GM21576 (cell line): ENCODE results near the gene WNT7B.

Source experiments
- ATAC-seq: cut with Tn5 transposase; IDR thresholded peaks from one replicate; pipeline ENCODE4 v1.9.1; 2021; ENCODE audit warnings: mild to moderate bottlenecking, moderate library complexity; ENCODE audit not compliant: unreplicated experiment

WNT7B gene

GRCh38 chr22:45914309-45914708, 62.7 kb downstream of the WNT7B start:
- no peak for ATAC-seq

GRCh38 chr22:45912910-45913309, 64.1 kb downstream of the WNT7B start:
- no peak for ATAC-seq

GRCh38 chr22:45911601-45912271, 65.2 kb downstream of the WNT7B start:
- no peak for ATAC-seq

- ATAC-seq: no peak
Observed at GRCh38 chr22:45910928-45911467, 66.0 kb downstream of the WNT7B start.

GRCh38 chr22:45908961-45909360, 68.0 kb downstream of the WNT7B start:
- no peak for ATAC-seq

- no peak for ATAC-seq
Observed at GRCh38 chr22:45907996-45908395, 69.0 kb downstream of the WNT7B start.

GRCh38 chr22:45907378-45907777, 69.6 kb downstream of the WNT7B start:
- ATAC-seq: no peak

GRCh38 chr22:45906946-45907345, 70.0 kb downstream of the WNT7B start:
- ATAC-seq: no peak

GRCh38 chr22:45905924-45906865, 70.8 kb downstream of the WNT7B start:
- ATAC-seq: no peak

- no peak for ATAC-seq
Observed at GRCh38 chr22:45905326-45905923, 71.5 kb downstream of the WNT7B start.

- ATAC-seq: no peak
Observed at GRCh38 chr22:45904236-45904635, 72.7 kb downstream of the WNT7B start.

- ATAC-seq: no peak
Observed at GRCh38 chr22:45903355-45904135, 73.4 kb downstream of the WNT7B start.

GRCh38 chr22:45897736-45898135, 79.2 kb downstream of the WNT7B start:
- no peak for ATAC-seq

- ATAC-seq: no peak
Observed at GRCh38 chr22:45896964-45897538, 79.9 kb downstream of the WNT7B start.

GRCh38 chr22:45896153-45896951, 80.6 kb downstream of the WNT7B start:
- no peak for ATAC-seq

GRCh38 chr22:45895436-45896152, 81.4 kb downstream of the WNT7B start:
- ATAC-seq: no peak

- ATAC-seq: no peak
Observed at GRCh38 chr22:45893516-45893915, 83.4 kb downstream of the WNT7B start.

- ATAC-seq: no peak
Observed at GRCh38 chr22:45892681-45893461, 84.1 kb downstream of the WNT7B start.
